HG03139 (cell line): ENCODE data around the gene NBEAL2.
A peak's percentile ranks its signal among the peaks of the same experiment; 100 is the strongest.

Experiments
- ATAC-seq: cut with Tn5 transposase; IDR thresholded peaks from one replicate; pipeline ENCODE4 v1.9.1; 2021; ENCODE audit not compliant: unreplicated experiment

The NBEAL2 gene, protein sequence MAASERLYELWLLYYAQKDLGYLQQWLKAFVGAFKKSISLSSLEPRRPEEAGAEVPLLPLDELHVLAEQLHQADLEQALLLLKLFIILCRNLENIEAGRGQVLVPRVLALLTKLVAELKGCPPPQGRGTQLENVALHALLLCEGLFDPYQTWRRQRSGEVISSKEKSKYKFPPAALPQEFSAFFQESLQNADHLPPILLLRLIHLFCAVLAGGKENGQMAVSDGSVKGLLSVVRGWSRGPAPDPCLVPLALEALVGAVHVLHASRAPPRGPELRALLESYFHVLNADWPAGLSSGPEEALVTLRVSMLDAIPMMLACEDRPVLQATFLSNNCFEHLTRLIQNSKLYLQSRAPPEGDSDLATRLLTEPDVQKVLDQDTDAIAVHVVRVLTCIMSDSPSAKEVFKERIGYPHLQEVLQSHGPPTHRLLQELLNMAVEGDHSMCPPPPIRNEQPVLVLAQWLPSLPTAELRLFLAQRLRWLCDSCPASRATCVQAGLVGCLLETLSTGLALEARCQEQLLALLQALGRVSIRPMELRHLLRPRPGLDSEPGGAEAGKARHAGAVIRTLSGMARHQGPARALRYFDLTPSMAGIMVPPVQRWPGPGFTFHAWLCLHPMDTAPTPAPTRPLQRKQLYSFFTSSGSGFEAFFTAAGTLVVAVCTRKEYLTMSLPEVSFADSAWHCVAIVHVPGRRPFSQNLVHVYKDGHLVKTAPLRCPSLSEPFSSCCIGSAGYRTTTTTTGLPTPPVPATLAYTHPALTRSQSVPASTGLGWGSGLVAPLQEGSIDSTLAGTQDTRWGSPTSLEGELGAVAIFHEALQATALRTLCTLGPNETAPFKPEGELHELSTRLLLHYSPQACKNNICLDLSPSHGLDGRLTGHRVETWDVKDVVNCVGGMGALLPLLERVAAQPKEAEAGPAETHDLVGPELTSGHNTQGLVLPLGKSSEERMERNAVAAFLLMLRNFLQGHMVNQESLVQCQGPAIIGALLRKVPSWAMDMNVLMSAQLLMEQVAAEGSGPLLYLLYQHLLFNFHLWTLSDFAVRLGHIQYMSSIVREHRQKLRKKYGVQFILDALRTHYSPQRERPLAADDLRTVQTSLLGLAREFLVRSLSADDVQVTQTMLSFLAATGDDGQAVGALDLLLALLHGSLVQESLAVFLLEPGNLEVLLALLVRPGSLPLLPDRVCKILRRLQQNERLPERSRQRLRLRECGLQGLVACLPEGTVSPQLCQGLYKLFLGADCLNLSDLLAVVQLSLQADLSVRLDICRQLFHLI (N-terminal part only)

DNA sequence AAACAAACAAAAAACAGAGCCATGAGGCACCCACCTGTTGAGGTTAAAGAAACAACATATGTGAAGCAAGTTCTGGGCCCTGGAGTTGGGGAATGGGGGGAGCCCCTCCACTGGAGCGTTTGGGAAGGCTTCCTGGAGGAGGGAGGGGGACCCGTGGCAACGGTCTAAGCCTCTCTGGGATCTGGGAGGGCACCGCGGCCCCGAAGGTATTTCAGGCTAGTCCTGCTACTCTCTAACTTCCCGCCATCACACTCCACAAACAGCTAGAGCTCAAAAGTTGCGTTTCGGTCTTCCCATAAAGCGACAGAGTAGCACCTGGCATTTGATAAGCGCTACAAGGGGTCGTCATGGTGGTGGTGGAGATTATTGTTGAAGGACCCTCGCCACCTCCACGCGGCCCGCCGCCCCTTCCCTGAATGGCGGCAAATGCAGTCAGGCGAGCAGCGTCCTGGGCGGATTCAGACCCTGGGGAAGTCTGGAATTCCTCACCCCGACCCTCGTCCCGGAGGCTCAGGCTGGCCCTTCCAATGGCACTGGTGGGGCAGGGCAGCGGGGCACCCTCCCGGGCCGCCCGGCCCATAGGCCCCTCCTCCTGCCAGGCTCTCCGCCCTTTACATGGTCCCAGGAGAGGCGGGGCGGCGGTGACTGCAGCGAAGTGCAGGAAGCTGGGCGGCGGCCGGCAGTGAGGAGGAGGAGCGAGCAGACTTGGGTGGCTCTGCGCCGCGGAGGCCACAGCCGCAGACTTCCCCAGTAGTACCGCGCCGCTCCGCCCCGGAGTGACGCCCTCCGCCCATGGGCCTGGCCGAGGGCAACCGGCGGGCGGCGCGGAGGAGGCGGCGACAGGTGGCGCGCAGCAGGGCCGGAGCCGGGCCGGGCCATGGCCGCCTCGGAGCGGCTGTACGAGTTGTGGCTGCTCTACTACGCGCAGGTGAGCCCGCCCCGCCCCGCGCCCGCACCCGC is at the start of gene NBEAL2:
NBEAL2 (plus strand) TSS at position 682 of the 960 bp plus-strand sequence; CDS start at position 878, 196 bp downstream.
- peak; percentile 67 for ATAC-seq

DNA sequence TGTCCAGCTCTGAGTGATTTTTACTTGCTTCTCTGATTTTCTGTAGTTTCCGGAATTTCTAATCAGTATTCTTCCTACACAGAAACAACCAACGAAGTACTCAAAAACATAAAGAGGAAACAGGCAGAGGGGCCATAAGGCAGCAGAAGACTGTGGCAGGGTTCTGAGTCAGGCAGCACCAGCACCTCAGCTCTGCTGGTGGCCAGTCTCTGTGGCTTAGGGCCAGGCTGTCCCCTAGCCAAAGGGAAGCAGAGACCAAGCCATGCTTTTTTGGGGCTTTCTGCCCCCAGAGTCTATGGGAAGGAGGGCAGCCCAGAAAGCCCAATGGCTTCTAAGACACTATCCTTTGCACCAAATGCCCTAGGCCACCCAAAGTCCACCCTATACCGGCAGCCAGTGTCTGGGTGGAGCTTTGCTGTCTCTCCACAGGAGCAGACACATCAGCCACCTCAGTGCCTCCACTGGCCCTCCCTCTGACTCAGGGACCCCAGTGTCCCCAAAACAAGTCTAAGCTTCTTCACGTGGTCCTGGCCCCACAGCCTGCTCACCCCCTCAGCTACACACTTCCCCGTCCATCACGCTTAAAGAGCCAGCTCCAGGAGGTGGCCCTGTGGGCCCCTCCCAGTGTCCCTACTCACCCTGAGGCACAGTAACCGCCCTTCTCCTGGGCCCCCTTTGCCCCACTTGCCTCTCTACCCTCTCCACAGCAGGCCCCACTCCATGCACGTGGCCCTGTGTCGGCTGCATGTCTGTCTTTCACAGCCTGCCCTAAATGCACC is 49.1 kb upstream of the NBEAL2 start:
- ATAC-seq, result no peak

DNA sequence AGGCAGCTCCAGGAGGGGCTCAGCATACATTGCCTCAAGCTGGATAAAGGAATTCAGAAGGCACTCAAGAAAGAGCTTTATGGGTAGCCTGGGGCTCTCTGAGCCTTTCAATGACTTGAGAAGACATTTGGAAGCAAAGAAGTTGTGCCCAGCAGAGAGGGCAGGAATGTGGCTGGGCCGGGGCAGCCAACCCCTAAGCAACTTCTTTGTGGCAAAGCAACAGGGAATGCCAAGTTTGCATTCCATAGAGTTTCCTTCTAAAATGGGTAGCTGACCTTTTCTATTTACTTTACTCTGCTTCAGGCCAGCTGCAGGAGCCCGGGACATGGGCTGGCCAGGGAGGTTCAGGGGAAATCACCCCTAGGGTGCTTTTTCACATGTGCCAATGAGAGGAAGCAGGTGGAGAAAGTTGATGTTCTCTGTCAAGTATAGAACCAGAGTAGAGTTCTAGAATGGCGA is 48.5 kb upstream of the NBEAL2 start:
- ATAC-seq, result no peak

DNA sequence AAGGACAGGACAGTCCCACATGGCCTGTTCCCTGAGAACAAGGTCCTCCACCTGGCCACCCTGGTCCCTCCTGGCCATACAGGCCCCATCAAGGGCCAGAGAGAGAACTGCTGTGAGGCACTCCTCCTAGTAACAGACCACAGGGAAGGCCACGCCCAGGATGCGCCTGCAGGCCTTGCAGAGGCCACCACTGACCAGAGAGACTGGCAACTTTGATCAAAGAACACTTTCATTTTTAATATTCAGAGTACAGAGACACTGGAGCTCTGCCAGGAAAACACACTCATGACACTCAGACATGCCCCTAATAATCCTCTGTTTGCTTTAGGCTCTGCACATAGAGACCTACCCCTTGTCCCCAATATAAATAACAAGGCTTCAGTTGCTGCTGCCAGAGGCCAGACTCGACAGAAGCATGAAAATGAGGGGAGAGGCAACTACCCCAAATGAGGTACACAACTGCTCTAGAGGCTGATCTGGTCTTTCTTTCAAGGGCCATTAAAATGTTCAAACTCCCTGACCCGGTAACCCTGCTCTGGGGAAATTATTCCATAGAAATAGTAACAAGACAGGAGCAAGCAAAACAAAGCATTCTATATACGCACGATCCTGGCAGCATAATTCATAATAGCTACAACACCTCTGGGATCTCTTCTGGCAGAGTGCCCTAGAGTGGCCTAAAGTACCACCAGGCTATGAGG is 47.7 kb upstream of the NBEAL2 start:
- ATAC-seq, result no peak

DNA sequence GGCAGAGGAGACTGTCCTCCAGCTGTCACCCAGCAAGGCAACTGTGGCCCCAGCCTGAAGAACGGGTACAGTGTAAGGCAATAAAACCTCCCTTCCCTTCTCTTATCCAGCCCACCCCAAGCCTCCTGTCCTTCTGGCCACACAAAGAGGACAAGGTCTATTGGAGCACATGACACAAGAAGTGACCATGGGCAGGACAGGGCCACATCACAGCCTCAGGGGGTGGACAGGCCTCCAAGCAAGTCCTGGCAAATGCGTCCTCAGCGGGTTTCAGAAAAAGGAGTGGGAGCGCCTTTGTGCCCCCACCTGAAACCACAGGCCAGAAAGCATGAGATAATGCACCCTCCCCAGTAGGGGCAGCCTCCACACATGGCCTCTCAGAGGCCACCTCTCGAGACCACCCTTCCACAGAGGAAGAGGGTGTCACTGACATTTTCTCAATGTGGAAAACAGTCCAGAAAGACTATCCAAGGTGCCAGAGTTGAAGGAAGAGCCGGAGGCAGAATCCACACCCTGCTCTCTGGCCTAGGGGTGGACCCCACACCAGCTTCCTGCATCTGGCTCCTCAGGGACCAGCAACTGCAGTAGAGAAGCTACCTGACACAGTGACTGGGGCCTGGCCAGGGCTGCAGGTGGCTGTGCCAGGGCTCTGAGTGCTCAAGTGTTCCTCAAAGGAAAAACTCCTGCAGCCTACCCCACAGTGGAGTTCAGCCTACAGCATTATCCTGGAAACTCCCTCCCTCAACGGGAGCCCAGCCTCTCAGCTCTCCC is 46.8 kb upstream of the NBEAL2 start:
- ATAC-seq, result no peak

DNA sequence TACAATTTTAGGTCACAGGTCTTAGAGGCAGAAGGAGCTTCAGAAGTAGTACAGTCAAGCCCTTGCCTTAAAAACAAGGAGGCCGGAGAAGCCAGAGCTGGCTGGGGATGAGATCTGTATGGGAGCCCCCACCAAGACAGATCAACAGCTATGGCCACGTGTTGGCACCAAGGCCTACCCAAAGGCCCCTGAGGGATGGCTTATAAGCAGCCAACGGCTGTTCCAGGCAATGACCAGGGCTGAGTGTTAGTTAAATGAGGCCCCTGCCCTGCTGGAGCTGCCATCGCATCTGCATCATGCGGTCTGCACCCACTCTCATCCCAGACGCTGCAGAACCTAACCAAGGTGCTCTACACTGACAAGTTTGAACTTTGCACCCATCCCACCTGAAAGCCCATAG is 46.2 kb upstream of the NBEAL2 start:
- ATAC-seq, result no peak

DNA sequence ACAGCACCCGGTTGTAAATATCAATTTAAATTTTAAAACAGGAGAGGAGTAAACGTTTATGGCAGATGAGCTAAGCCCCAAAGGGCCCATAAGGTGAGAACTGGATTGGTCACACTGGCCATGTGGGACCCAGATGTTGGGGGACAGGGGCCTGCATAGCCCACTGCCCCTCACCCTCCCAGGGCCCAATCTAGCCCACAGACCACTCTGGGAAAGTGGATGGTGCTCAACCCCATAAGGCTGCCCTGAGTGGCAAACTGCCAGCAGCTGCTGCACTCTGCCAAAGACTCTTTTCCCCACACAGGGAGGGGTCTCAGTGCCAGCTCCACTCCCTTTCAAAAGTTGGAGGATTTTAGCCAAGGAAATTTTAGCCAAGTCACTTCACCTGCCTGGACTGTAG is 45.4 kb upstream of the NBEAL2 start:
- ATAC-seq, result no peak

DNA sequence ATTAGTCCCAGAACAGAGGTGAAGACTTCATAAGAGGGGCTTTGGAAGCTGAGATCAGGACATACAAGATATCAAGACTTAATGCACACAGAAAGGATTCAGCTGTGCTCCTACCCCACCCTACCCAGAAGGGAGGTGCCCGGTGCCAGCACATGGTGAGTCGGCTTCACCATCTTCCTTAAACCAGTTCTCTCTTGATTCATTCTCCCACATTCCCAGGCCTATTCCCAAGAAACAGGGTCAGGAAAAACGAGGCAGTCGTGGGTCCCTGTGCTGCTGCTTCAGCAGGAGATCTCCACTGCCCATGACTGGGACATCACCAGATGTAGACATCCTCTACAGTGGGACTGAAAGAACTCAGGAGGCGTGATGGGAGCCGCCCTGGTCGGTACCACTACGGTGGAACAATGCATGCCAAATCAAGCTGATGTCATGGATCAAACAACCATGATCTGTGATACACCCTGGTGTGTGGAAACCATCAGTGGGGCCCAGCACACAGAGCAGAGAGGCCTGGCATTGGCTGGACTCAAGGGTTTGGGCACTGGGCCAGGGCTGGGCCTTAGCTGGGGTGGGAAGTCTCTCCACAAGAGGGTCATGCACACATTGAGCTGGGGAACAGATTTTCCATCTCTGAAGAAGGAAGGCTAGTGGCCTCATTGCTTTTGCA is 44.8 kb upstream of the NBEAL2 start:
- ATAC-seq, result no peak

DNA sequence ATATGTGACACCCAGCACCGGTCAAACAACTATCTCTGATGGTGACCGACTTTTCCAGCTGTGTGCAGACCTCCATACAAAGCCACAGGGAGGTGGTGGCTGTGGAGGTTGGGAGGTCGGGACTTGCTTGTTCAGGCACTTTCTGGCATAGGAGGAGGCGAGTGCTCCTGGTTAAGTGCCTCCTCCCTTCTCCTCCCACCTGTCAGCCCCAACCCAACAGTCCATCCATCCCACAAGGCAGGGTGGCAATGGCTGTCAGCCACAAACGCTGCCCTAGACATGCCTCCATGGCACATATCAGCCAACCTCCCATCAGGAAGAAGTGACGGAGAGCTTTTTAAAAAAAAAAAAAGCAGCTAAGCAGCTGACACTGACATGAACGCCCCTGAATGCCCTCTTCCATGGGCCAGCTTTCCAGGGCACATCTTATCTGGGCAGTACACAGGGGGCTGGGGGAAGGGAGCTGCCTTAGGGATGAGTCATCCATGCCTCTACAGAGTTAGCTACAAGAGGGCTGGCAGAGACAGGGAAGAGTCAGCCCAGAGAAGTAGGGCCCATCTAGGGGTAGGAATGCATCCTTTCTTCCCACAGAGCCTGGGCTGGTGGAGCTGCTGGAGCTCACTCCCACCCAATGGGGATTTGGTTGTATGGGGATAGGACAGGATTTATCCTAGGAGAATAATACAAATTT is 44.2 kb upstream of the NBEAL2 start:
- no peak for ATAC-seq

DNA sequence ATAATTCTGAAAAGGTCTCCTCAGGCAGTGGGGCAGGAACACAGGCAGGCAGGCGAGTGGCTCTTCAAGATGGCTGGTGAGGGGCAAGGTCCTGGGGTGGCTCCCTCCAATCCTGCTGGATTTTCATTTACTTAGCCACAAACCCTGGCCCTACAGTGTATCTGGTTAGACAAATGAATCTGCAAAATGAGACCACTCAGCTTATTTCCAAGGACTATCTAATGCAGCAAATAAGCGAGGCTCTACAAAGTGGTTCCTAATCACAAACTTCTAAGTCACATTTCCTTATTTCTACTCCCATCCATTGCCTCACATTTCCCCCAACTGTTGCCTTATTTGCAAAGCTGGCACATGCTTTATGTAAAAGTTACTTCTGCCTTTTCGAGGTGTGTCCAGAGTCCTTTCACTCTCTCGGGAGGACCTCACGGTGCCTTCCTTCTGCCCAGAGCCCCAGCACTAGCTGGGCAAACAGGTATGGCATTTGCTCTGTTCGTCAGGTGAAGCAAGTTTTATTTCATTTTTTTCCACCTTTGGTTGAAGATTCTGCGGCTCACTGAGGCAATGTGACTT is 43.4 kb upstream of the NBEAL2 start:
- ATAC-seq, result no peak

DNA sequence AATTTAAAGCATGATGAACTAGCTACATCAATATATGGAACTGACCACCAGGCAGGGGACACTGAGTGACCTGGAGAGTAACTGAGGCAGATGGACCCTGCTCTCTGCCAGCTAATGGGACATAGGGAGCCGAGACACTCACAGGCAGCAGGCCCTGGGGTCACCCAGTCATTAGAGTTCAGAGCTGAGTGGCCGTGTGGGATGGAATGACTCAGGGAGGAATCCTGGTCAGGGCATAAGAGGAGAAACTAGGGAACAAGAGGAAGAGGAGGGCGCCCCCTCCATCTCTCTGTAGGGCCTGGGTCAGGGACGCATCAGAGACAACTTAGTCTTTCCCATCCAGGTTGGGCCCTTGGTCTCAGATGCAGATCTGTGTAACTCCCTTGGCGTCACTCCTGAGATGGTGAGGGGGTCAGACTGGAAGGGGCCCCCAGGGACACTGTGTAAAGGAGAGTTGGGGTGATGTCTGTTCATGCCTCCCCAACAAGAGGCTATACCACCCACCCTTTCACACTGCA is 42.7 kb upstream of the NBEAL2 start:
- ATAC-seq, result no peak

DNA sequence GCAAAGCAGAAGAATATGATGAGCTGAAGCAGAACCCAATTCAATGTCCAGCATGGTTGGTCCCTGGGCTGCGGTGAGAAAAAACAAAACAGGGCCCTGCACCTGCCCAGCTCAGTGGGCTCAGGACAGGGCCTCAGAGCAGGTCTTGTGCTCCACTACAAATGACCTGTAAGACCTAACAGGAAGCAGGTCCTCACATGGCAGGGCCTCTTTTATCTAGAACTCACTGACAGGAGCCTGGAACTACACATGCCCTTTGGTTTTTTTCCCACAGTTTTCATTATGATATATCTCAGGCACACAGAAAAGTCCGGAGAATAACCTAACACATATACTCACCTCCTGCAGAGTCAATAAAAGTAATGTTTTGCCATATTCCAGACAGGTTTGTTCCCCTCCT is 41.3 kb upstream of the NBEAL2 start:
- no peak for ATAC-seq

DNA sequence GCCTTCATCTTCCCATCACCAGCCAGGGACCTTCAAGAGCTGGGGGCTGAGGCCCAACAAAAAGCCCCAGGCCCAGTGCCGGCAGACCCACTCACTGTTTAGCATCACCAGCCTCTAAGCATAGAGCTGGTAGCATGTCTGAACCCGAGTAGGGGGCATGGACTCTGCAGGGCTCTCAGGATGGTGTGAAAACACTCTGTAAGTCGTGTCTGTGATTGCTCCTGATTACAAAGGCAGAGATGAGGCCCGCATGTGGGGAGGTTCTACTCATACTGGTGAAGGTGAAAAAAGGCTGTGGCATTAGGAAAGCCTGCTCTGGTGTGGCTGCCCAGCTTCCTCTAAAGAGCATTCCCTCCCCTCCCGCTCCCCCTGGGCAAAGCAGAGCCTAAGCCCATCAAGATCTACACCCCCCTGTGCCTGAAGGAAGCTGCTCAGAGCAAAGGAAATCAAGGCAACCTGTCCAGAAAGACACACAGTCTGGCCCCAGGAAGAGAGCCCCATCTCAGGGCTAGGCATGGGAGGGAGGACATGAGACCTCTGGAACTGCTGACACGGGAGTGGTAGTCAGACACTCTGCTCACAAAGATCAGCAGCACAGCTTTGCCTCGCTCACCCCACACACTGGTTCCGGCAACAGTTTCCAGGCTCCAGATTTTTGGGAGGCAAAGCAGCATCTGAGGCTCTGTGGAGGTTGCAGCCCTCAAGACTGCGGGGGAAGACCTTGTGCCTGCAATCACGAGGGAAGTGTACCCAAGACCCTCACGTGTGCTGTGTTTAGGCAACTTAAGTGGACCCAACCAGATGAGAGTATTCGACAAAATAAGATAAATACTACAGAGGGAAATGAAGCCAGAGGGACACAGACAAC is 39.7 kb upstream of the NBEAL2 start:
- no peak for ATAC-seq

DNA sequence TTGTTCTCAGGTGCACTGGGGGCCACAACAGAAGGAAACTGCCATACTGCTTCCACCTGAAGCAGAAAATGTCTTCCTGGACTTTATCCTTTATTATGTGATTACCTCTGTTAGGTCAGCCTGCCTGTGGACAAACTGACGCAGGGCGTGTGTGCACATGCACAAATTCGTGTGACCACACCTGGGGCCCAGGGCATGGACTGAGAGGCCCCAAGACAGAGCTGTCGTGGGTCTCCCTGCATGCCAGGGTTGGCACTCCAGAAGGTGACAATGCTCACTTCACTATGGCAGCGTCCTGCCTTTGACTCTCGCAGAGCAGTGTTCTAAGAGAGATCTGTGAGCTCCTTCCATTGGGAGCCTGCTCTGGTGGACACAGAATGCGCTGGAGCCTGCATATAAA is 37.4 kb upstream of the NBEAL2 start:
- ATAC-seq, result no peak
